ENCODE measurements around the gene CERS1. TPM values are rescaled to one million over a fixed set of nuclear protein-coding genes. Genes with fewer than 3 reads are reported as not detected.

CERS1 gene
- total RNA-seq, 2 donors from 2014 or later: not detected

GRCh38 chr19:18859676-18860301 lies 36.2 kb downstream of the CERS1 start:
- H3K4me1 Mint-ChIP-seq (ENCODE audit: low read depth): no peaks in the 10 kb centered on the region
- no peaks in the 10 kb centered on the region for H3K27me3 Mint-ChIP-seq (ENCODE audit: low read depth)
- DNase-seq (no peak), ATAC-seq (replicated peaks in 1 of 2) (no peak)
- no peak overlapping the region for H3K27ac Mint-ChIP-seq
- H3K4me3 Mint-ChIP-seq: no peak overlapping the region
- no peaks in the 10 kb centered on the region for H3K9me3 Mint-ChIP-seq
- H3K36me3 Mint-ChIP-seq (ENCODE audit: insufficient read depth in 2 of 2): peaks cover 2 to 7% of the 10 kb centered on the region in 2 donors

- Mint-ChIP-seq H3K9me3 (no peaks in the 10 kb centered on the region), H3K4me1 (ENCODE audit: low read depth) (no peaks in the 10 kb centered on the region), H3K36me3 (ENCODE audit: insufficient read depth in 2 of 2) (peaks cover 2 to 7% of the 10 kb centered on the region in 2 donors), H3K27me3 (ENCODE audit: low read depth) (no peaks in the 10 kb centered on the region), H3K4me3 (no peak overlapping the region), H3K27ac (no peak overlapping the region)
- no peak for ATAC-seq (replicated peaks in 1 of 2)
- DNase-seq: no peak
These were observed 36.9 kb downstream of the CERS1 start for GRCh38 chr19:18858906-18859646.

- no peak overlapping the region for H3K4me3 Mint-ChIP-seq
- no peak overlapping the region for H3K27ac Mint-ChIP-seq
- H3K4me1 Mint-ChIP-seq (ENCODE audit: low read depth): no peaks in the 10 kb centered on the region
- H3K27me3 Mint-ChIP-seq (ENCODE audit: low read depth): no peaks in the 10 kb centered on the region
- ATAC-seq (replicated peaks in 1 of 2) (no peak), DNase-seq (no peak)
- H3K36me3 Mint-ChIP-seq (ENCODE audit: insufficient read depth in 2 of 2): peaks cover 2 to 17% of the 10 kb centered on the region in 2 donors
- H3K9me3 Mint-ChIP-seq: no peaks in the 10 kb centered on the region
These were observed 38.7 kb downstream of the CERS1 start for GRCh38 chr19:18857223-18857622.

GRCh38 chr19:18856385-18857126 lies 39.4 kb downstream of the CERS1 start:
- peaks cover 2 to 16% of the 10 kb centered on the region in 2 donors for H3K36me3 Mint-ChIP-seq (ENCODE audit: insufficient read depth in 2 of 2)
- H3K4me1 Mint-ChIP-seq (ENCODE audit: low read depth): no peaks in the 10 kb centered on the region
- no peak overlapping the region for H3K27ac Mint-ChIP-seq
- ATAC-seq (replicated peaks in 1 of 2) (no peak), DNase-seq (no peak)
- no peak overlapping the region for H3K4me3 Mint-ChIP-seq
- H3K9me3 Mint-ChIP-seq: no peaks in the 10 kb centered on the region
- H3K27me3 Mint-ChIP-seq (ENCODE audit: low read depth): no peaks in the 10 kb centered on the region

- no peaks in the 10 kb centered on the region for H3K27me3 Mint-ChIP-seq (ENCODE audit: low read depth)
- no peak overlapping the region for H3K4me3 Mint-ChIP-seq
- no peaks in the 10 kb centered on the region for H3K9me3 Mint-ChIP-seq
- DNase-seq: no peak
- H3K4me1 Mint-ChIP-seq (ENCODE audit: low read depth): no peaks in the 10 kb centered on the region
- no peak for ATAC-seq (replicated peaks in 1 of 2)
- no peak overlapping the region for H3K27ac Mint-ChIP-seq
- H3K36me3 Mint-ChIP-seq (ENCODE audit: insufficient read depth in 2 of 2): peaks cover 2 to 14% of the 10 kb centered on the region in 2 donors
These were observed 40.1 kb downstream of the CERS1 start for GRCh38 chr19:18855647-18856384.

- ATAC-seq (replicated peaks in 1 of 2) (no peak), DNase-seq (no peak)
- Mint-ChIP-seq H3K27ac (no peak overlapping the region), H3K27me3 (ENCODE audit: low read depth) (no peaks in the 10 kb centered on the region), H3K4me1 (ENCODE audit: low read depth) (peaks cover 3% of the 10 kb centered on the region), H3K36me3 (ENCODE audit: insufficient read depth in 2 of 2) (peaks cover 2 to 17% of the 10 kb centered on the region in 2 donors), H3K9me3 (no peaks in the 10 kb centered on the region), H3K4me3 (no peak overlapping the region)
These were observed 41.0 kb downstream of the CERS1 start for GRCh38 chr19:18854982-18855381.

GRCh38 chr19:18853755-18854427 lies 42.1 kb downstream of the CERS1 start:
- DNase-seq (no peak), ATAC-seq (replicated peaks in 1 of 2) (no peak)
- Mint-ChIP-seq H3K36me3 (ENCODE audit: insufficient read depth in 2 of 2) (peaks cover 2 to 21% of the 10 kb centered on the region in 2 donors), H3K9me3 (no peaks in the 10 kb centered on the region), H3K4me3 (no peak overlapping the region), H3K4me1 (ENCODE audit: low read depth) (peaks cover 14% of the 10 kb centered on the region), H3K27ac (no peak overlapping the region), H3K27me3 (ENCODE audit: low read depth) (no peaks in the 10 kb centered on the region)

GRCh38 chr19:18852648-18853047 lies 43.3 kb downstream of the CERS1 start:
- Mint-ChIP-seq H3K27ac (no peak overlapping the region), H3K27me3 (ENCODE audit: low read depth) (no peaks in the 10 kb centered on the region), H3K36me3 (ENCODE audit: insufficient read depth in 2 of 2) (peaks cover under 1 to 32% of the 10 kb centered on the region in 2 donors), H3K9me3 (no peaks in the 10 kb centered on the region), H3K4me1 (ENCODE audit: low read depth) (peaks cover 20% of the 10 kb centered on the region), H3K4me3 (no peak overlapping the region)
- ATAC-seq (replicated peaks in 1 of 2): no peak
- DNase-seq: no peak

- no peak for ATAC-seq (replicated peaks in 1 of 2)
- H3K4me1 Mint-ChIP-seq (ENCODE audit: low read depth): peaks cover 27% of the 10 kb centered on the region
- no peak overlapping the region for H3K4me3 Mint-ChIP-seq
These were observed 44.2 kb downstream of the CERS1 start for GRCh38 chr19:18851673-18852325.

GRCh38 chr19:18850471-18851375 lies 45.2 kb downstream of the CERS1 start:
- Mint-ChIP-seq H3K4me3 (no peak overlapping the region), H3K9me3 (no peaks in the 10 kb centered on the region), H3K27ac (no peak overlapping the region), H3K27me3 (ENCODE audit: low read depth) (no peaks in the 10 kb centered on the region), H3K36me3 (ENCODE audit: insufficient read depth in 2 of 2) (peaks cover 2 to 33% of the 10 kb centered on the region in 2 donors), H3K4me1 (ENCODE audit: low read depth) (peaks cover 37% of the 10 kb centered on the region)
- DNase-seq (no peak), ATAC-seq (replicated peaks in 1 of 2) (no peak)

More at GRCh38 chr19:18851673-18852325, 44.2 kb downstream of the CERS1 start:
- Mint-ChIP-seq H3K9me3 (no peaks in the 10 kb centered on the region), H3K36me3 (ENCODE audit: insufficient read depth in 2 of 2) (peaks cover 2 to 32% of the 10 kb centered on the region in 2 donors), H3K27me3 (ENCODE audit: low read depth) (no peaks in the 10 kb centered on the region), H3K27ac (no peak overlapping the region)
- no peak for DNase-seq

- no peak for DNase-seq
- ATAC-seq (replicated peaks in 1 of 2): no peak
- Mint-ChIP-seq H3K27me3 (ENCODE audit: low read depth) (no peaks in the 10 kb centered on the region), H3K4me3 (peak overlapping the region; percentile 61 to 78), H3K27ac (peak overlapping the region; percentile 86), H3K4me1 (ENCODE audit: low read depth) (peaks cover 42% of the 10 kb centered on the region), H3K36me3 (ENCODE audit: insufficient read depth in 2 of 2) (peaks cover 2 to 31% of the 10 kb centered on the region in 2 donors), H3K9me3 (no peaks in the 10 kb centered on the region)
These were observed 46.0 kb downstream of the CERS1 start for GRCh38 chr19:18849838-18850400.
